Fibroblast of peridontal ligament (primary cell): Measurements from ENCODE around the gene HEATR5A.
"Not testable (repeated sequence)": the region's sequence is repeated elsewhere in the genome, so short reads cannot be mapped to it uniquely, and the experiment has no call there.

Experiments used
- DNase-seq: peaks from one replicate; pipeline ENCODE4 v3.0.0-alpha.2; 2010; ENCODE audit errors: extremely low read depth

HEATR5A gene

DNA sequence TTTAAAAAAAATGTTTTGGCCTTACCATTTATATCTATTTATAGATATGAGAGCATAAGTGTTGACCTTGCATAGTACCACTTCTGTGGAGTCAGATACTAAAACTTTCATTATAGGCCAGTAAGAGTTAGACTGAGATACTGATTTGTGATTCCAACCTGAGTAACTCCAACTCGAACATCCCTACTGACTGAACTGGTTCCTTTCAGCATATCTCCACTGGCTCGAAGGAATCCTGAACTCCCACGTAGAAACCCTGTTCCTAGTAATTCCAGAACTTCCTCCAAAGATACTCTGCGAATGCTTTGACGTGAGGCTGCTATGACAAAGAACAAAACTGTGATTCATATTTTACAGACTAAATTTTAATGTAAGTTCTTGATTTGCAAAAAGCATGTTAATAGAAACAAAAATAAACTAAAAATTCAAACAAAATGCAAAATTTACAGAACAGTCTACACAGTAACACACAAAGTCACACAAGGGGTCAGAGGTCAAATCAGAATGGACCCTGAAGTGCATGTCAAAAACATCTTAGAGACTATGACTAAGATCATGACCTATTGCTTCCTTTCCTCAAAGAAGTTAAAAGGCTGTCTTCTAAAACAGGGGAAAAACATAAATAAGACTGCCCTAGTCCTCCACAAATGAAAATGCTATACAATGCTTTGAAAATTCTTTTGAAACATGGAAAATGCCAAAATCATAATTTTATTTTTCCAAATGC, 31.5 kb downstream of the HEATR5A start:
- peak; percentile 54 for DNase-seq

DNA sequence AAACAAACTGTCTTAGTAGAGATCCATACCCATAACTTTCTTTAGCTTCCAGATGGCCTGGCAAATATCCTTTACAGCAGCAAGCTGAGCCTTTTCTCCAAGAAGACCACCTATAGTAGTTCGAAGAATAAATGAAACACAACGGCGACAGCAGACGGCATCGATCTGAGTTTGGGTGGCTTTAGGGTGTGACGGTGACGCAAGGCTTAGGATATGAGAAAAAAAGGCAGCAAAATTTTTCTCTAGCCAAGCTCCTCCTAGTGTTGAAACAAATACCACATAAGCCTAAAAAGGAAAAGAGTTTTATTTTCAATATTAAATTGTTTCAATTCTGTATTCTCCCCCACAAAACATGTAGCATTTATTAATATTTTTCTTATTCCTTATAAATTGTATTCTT, 33.3 kb downstream of the HEATR5A start:
- DNase-seq, result no peak

DNA sequence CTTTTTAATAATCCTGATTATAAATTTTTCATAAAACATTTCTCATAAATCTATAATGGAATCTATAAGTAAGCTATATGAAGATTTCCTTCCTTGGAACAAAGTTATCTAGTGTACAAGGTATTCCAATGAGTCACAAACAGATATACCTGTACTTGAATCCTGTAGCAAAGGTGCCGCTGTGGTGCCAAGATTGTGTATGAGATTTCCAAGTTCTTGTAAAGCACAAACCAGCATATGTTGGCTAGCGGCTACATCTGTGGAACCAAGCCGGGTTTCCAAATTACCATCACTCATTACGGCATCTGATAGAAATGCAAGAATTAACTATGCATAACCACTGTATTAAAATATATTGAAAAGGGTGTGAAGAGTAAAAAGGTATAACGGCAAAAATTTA, 34.1 kb downstream of the HEATR5A start:
- DNase-seq, result no peak

DNA sequence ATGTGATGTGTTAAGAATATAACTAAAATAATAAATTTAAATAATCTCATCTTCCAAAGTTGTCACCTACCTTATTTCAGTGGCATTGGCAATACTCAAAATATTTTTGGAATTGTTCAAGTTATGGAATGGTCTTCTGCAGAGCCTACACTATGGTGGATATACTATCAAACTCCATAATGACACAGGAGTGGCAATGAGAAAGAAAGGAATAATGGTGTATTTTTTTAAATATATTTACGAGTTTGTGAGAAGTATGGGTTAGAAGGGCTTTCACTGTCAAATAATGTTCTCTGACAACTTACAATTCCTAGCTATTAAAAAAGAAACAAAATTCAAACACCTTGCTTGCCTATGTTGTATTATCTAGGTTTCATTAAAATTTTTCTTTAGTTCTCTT, 38.1 kb downstream of the HEATR5A start:
- DNase-seq, result no peak

DNA sequence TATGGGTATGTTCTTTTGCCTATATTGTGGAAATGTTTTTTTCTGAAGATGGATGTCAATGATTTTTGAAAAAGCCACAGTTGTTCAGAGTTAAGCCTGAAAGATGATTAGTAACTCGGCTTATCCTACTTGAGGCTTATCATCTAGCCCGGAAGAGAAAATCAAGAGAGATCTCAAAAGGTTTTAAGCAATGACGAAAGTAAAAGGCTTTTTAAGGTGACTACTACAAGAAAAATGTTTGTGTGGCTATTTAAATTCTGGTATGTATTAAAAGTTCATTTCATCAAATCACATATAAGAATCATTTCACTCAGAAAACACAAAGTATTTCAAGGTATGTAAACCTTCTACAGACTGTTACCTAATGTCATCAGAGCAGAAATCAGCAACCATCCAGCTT, 40.2 kb downstream of the HEATR5A start:
- DNase-seq, result no peak

DNA sequence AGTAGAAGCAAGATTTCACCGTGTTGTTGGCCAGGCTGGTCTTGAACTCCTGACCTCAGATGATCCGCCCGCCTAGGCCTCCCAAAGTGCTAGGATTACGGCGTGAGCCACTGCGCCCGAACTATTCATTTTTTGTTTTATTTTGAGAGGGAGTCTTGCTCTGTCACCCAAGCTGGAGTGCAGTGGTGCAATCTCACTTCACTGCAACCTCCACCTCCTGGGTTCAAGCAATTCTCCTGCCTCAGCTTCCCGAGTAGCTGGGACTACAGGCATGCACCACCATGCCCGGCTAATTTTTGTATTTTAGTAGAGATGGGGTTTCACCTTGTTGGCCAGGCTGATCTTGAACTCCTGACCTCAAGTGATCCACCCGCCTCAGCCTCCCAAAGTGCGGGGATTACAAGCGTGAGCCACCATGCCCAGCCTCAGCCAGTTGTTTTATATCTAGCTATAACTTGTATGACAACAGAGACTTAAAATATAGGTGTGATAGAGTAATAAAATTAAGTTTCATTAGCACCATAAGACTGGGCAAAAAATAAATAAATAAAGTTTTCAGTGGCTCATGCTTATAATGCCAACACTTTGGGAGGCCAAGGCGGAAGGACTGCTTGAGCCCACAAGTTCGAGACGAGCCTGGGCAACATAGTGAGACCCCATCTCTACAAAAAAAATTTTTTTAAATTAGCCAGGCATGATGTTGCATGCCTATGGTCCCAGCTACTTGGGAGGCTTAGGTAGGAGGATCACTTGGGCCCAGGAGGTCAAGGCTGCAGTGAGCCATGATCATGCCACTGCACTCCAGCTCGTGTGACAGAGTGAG, 41.0 kb downstream of the HEATR5A start:
- not testable (repeated sequence) for DNase-seq

DNA sequence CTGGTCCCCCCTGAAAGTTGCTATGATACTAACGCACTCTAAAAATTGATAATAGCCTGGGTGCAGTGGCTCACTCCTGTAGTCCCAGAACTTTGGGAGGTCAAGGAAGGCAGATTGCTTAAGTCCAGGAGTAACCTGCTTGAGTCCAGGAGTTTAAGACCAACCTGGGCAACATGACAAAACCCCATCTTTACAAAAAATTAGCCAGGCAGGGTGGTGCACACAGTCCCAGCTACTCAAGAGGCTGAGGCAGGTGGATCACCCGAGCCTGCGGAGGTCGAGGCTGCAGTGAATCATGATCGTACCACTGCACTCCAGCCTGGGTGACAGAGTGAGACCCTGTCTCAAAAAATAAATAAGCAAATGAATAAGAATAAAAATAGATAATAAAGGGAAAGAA, 42.9 kb downstream of the HEATR5A start:
- DNase-seq, result no peak

DNA sequence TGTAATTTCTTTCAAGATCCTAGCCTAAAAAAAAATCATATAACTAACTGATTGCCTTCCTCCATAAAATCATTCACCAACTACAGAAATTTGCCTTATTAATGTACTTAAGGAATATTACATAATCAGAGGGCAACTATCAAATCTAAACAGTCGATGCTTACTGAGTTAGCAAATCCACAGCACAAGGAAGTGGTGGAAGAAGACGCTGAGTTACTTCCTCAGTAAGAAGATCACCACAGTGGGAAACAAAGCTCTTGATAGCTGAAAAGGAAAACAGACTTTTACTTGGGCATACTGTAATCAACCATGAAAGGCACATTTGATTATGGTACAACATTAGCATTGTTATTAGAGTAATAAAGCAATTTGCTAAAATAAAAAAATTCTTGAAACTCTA, 48.7 kb downstream of the HEATR5A start:
- no peak for DNase-seq

DNA sequence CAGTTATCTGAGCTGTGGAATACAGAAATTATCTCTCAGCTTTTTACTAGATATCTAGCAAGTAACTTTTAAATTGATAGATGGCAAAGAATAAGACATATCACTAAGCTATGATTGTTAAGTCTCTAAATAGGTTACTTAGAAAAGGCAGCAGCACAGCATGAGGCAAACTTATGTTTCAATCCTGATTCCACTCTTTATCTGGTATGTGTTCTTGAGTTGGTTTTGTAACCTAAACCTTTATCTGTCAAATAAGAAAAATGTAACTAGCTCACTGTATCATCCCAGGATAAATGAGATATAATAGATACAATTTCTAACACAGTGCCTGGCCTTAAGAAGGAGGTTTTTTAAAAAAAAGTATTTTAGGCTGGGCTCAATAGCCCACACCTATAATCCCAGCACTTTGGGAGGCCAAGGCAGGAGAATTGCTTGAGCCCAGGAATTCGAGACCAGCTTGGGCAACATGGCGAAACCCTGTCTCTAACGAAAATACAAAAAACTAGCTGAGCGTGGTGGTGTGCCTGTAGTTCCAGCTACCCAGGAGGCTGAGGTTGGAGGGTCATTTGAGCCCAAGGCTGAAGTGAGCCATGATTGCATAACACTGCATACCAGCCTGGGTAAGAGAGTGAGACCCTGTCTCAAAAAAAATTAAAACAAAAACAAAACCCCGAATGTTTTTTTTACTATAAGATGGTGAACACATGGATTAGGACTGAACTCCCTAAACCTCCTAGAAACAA, 56.8 kb downstream of the HEATR5A start:
- DNase-seq, result no peak

DNA sequence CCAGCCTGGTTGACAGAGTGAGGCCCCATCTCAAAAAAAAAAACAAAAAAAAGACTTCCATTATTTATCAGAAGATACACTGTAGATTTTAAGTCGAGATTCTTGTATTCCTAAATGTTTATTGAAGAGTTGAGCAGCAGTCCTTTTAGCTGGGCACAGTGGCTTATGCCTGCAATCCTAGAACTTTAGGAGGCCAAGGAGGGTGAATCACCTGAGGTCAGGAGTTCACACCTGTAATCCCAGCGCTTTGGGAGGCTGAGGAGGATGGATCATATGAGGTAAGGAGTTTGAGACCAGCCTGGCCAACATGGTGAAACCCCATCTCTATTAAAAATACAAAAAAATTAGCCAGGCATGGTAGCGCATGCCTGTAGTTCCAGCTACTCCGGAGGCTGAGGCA, 57.6 kb downstream of the HEATR5A start:
- no peak for DNase-seq

DNA sequence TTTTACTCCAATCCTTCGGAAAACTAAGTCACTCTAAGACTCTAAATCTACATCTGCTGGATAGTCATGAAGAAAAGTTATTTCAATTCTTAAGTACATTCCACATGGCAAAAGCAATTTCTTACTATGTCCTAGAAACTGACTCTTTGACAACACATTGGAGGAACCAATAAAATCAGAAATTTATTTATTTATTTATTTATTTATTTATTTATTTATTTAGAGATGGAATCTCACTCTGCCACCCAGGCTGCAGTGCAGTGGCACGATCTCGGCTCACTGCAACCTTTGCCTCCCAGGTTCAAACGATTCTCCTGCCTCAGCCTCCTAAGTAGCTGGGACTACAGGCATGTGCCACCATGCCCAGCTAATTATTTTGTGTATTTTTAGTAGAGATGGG, 58.6 kb downstream of the HEATR5A start:
- not testable (repeated sequence) for DNase-seq

DNA sequence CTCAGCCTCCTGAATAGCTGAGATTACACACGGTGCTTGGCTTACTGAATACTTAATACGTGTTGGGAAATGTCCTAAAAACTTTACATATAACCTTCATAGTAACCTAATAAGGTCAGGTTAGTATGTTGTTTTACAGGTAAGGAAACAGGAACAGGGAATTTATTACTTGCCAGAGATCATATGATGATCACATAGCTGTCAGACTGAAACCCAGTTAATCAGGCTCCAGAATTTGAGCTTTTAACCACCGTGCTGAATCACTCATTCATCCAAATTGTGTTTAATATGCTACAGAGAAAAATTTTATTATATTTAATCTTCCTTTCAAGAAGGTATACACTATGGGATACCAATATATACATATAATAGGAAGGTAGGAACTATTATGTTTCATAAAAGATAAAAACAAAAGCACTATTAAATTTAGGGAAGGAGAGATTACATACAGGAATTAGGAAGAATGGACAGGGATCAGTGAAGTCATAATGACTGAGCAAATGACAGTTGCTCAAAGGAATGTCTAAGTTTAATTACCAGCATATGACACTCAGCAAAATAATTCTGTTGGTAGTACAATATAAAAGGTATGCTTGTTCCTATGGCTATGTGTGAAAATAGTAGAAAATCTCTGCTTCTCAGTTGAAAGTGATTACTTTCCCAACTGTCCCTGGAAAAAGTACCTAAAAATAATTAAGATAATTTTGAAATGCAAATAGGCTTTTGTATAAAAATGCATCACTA, 59.3 kb downstream of the HEATR5A start:
- peak; percentile 55 for DNase-seq

DNA sequence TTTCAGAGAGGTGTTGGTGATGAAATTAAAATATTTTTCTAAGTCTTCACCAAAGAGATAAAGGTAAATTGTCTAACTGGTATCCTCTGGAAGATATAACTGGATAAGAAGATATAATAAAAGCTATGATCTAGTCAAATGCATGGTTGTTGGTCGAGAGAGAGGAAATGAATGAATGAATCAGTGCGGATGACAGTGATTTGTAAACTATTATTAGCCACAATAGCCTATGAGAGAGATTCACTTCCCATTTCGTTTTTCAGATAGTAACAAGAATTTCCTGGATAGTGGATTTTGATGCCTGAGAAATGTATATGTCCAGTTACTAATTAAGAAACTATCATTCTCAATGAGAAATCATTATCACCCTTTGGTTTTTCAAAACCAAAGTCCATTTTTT, 63.1 kb downstream of the HEATR5A start:
- DNase-seq, result no peak

DNA sequence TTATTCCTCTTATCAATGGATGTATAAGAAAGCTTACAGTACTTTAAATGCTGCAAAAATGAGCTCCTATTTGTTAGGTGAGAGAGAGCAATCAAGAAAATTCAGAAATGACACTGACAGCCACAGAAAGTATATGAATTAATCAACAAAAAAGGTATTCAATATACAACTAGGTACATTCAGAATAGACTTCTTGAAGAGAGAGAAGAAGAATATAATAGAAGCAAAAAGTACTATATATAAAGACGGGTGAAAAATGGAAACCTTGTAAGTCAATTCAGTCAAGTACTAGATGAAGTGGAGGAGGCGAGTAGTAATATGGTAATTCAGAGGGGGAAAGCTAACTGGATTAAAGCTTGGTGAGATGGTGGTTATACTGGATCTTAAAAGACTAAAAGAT, 74.3 kb downstream of the HEATR5A start:
- DNase-seq, result no peak

DNA sequence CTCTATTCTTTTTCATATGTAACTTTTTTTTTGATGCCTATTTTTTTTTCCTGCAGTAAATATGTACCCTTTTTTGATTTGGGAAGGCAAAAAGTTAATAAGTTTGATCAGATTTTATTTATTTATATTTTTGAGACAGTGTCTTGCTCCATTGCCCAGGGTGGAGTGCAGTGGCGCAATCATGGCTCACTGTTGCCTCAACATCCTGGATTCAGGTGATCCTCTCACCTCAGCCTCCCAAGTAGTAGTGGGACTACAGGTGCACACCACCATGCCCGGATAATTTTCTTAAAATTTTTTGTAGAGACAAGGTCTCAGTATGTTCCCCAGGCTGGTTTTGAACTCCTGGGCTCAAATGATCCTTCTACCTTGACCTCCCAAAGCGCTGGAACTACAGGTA, 79.1 kb downstream of the HEATR5A start:
- DNase-seq, result no peak

DNA sequence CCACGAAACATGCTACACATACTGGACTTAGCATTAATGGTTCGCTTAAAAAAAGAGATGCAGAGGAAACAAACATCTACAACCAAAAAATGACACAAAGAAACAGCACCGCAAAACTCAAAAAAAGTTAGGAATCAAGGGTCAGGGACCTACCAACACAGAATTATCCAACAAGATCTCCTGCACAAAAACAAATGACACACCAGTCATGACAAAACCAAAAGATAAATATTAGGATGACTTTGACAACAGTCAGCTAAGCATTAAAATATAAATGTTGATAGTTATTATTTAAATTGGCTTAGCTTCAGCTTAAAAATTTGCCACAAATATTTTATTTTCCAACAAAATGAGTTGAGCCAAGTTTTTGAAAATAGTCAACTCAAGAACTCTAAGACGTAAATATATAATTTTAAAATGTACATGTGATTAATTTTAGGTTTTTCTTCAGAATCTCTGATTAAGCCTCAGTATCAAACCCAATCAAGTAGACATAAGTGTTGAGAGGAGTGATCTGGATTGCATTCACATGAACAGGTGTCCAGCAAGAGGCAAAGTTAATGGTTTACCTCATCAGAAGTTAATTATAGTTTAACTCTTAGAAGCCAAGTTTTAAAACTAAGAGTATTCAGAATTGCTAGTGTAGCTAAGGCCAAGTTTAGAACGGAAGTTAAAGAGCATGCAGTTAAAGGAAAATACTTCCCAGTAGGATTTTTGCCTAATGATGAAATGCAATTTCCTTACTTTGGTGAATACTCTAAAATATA, 79.9 kb downstream of the HEATR5A start:
- DNase-seq, result no peak

DNA sequence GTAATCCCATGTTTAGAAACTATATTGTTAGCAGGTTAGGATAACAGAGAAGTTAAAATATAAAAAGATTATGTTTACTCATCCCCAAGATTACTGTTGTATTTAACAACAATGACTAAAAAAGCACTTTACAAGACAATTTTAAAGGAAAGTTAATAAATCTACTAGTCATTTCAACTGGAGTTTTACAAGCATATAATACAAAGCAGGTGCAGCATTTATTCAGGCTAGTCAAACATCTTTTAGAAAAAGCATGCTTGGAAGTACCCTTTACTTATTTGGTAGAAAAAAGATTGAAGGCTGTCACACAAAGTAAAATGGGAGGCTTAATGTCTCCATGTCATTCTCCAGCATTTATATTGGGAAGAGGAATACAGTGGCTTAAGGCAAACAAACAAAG, 80.6 kb downstream of the HEATR5A start:
- DNase-seq, result no peak

DNA sequence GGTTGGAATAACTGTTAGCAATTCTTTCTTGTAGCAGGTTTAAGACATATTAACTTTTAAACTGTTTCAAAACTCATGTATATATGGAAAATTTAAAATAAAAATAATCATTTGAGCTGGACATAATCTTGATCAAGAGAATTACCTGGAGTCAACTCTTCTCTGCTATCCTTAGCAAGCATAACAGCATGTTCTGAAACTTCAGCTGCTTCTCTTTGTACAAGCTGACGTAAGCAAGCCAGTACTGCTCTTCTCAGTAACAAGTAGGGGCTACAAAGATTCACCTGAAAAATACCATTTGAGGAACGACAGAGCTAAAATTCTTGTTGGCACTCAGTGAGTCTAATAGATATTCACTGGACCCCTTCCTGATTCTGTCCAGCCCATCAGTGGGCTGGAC, 83.0 kb downstream of the HEATR5A start:
- no peak for DNase-seq

DNA sequence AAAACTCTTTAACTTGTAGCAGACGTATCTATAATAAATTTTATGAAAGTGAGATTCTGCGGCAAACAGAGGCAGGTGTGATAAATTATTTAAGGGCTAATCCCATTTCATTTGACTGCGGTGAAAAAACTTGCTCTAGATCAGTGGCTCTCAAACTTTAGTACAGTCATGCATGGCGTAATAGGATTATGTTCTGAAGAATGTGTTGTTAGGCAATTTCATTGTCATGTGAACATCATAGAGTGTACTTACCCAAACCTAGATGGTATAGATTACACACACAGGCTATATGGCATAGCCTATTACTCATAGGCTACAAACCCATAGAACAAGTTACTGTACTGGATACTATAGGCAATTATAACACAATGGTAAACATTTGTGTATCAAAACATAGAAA, 83.7 kb downstream of the HEATR5A start:
- peak; percentile 66 for DNase-seq

DNA sequence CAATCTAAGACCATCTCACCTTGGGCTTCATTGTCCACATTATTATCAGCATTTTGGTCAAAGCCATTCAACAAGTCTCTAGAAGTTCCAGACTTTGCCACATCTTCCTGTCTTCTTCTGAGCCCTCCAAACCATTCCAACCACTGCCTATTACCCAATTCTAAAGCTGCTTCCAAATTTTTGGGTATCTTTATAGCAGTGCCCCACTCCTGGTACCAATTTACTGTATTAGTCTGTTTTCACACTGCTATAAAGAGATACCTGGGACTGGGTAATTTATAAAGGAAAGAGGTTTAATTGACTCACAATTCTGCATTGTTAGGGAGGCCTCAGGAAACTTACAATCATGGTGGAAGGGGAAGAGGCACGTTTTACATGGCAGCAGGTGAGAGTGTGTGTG, 89.0 kb downstream of the HEATR5A start:
- not testable (repeated sequence) for DNase-seq

DNA sequence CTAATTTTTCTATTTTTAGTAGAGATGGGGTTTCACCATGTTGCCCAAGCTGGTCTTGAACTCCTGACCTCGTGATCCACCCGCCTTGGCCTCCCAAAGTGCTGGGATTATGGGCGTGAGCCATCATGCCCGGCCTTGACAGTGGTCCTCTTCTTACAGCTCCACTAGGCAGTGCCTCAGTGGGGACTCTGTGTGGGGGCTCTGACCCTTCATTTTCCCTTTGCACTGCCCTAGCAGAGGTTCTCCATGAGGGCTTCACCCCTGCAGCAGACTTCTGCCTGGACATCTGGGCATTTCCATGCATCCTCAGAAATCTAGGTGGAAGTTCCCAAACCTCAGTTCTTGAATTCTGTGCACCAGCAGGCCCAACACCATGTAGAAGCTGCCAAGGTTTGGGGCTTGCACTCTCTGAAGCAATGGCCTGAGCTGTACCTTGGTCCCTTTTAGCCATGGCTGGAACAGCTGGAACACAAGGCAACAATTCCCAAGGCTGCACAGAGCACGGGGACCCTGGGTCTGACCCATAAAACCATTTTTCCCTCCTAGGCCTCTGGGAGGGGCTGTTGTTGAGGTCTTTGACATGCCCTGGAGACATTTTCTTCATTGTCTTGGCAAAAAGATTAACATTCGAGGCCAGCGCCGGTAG, 90.4 kb downstream of the HEATR5A start:
- not testable (repeated sequence) for DNase-seq
